Right renal cortex interstitium (tissue), 3 donors: Measurements from ENCODE around the gene PDE6D. TPM values are rescaled to one million over a fixed set of nuclear protein-coding genes. Genes with fewer than 3 reads are reported as not detected.

ENCODE experiments used
- DNase-seq, 3 donors: peaks; one replicate each; pipeline ENCODE4 v3.0.0-alpha.2; 2013; ENCODE audit warnings: low read depth in 3 of 3, low spot score in 2 of 3
- polyA plus RNA-seq, 3 donors: library from polyadenylated mRNA; unstranded; fragments of 120-200 nt; gene quantifications; one replicate each; pipeline ENCODE4 v1.2.1, GENCODE V29; 2013; ENCODE audit not compliant: insufficient read length in 3 of 3

PDE6D gene
- polyA plus RNA-seq, 3 donors = 26.6 to 28.2 (median 27.8) TPM

DNA sequence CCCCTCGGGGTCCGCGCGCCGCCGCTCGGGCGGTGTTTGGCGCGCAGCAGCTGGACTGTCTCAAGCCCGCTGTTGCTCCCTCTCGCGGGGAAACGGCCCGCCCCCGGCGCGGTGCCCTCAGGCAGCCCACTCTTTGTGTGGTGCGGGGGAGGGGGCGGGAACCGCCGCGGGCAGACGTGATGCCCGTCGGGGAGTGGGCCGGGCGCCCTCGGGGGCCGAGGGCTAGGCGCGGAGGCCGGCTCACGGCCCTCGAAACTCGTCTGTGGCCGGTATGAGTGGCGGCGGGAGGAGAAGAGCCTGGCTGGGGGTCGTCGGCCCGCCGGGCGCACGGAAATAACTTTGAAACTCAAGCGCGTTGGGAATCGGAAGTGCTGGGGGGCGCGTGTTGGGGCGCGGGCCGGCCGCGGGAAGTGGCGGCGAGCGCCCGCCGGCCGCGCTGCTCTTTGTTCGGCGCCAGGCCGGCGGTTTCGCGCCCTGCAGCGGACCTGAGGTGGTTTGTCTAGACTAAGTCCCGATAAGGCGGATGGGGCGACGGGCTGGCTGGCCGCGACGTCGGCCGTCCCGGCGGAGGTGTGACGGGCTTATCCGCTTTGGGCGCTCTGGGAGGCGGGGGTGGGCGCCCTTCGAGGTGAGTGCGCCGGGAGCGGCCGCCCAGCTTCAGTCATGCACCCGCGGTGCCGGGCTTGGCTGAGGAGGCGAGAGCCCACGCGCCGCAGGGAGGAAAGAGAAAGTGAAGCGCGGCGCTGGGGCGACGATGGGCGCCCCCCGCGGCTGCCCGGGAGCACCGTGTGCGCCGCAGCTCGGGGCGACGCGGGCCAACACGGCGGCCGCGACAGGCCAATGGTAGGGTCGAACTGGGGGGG lies 72.1 kb downstream of the PDE6D start:
- no peak for DNase-seq

GRCh38 chr2:231707927-231708772 lies 72.9 kb downstream of the PDE6D start, which contains the start of gene PTMA:
Gene PTMA (plus strand): TSS chr2:231708525. CDS start chr2:231708707, 182 bp downstream.
- peak; percentile 96 to 99 (median 98) for DNase-seq

GRCh38 chr2:231707625-231707926 lies 73.5 kb downstream of the PDE6D start:
- DNase-seq = no peak

DNA sequence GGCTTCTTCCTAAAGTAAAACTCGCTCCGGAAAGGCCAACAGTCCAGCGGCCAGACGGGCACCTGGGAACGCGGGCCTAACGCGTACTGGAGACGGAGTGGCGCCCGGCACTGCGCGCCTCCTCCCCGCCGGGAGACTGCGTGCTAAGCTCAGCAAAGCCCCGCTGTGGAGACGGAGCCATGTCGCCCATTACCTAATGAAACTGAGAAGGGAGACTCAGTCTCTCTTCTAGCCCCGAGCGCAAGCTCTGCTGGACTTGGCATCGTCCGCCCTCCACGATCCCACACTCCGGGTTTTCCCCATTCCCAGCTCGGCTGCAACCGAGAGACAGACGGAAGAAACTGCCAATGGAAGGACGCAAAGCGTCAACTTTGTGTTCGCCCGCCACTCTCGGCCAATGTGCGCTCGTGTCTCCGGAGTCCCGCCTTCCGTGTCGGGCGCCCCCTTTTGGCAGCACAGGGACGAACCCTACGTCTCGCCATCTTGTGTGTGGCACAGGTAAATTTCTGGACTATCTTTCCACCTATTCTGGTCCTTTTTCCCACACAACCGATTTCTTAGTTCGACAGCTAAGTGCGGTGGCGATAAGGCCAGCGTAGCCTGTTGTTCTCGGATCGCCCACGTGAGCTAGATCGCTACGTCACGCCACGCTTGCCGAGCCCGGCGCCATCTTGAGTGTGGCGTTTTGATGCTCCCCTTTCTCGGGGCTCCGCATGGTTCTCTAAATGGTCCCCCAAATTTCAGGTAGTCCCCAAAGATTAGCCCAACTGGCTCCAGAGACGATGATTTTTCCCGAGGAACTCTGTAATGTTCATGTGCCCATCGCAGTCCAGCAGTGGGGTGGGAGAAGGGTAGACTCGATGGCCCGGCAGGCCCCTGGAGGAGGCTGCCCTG lies 74.1 kb downstream of the PDE6D start:
- peak; percentile 94 to 97 (median 95) for DNase-seq

GRCh38 chr2:231704017-231704416 lies 77.1 kb downstream of the PDE6D start:
- DNase-seq = no peak

GRCh38 chr2:231701456-231702373 lies 79.4 kb downstream of the PDE6D start:
- no peak for DNase-seq

- no peak for DNase-seq
These were observed 82.1 kb downstream of the PDE6D start for GRCh38 chr2:231699006-231699405.

GRCh38 chr2:231696004-231696367 lies 85.1 kb downstream of the PDE6D start:
- no peak for DNase-seq

- DNase-seq = no peak
These were observed 87.1 kb downstream of the PDE6D start for GRCh38 chr2:231693956-231694355.

DNA sequence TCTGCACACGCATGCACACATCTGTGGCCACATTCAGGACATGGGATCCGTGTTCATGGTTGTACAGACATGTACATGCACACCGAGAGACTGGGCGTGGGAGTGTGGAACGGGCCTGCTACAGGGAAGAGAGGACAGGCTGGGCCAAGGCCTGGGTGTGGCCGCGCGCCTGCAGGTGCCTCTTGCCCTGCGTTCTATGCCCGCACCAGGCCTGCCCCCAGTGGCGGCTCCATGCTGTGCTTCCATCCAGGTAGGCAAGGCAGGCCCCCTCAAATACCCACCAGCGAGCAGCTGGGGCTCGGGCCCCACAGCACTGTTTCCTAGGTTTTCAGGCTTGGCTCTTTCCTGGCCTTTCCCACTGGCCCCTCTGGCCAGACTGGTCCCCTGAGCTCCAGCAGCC lies 88.2 kb downstream of the PDE6D start:
- DNase-seq = no peak

GRCh38 chr2:231691251-231691772 lies 89.8 kb downstream of the PDE6D start:
- no peak for DNase-seq

DNA sequence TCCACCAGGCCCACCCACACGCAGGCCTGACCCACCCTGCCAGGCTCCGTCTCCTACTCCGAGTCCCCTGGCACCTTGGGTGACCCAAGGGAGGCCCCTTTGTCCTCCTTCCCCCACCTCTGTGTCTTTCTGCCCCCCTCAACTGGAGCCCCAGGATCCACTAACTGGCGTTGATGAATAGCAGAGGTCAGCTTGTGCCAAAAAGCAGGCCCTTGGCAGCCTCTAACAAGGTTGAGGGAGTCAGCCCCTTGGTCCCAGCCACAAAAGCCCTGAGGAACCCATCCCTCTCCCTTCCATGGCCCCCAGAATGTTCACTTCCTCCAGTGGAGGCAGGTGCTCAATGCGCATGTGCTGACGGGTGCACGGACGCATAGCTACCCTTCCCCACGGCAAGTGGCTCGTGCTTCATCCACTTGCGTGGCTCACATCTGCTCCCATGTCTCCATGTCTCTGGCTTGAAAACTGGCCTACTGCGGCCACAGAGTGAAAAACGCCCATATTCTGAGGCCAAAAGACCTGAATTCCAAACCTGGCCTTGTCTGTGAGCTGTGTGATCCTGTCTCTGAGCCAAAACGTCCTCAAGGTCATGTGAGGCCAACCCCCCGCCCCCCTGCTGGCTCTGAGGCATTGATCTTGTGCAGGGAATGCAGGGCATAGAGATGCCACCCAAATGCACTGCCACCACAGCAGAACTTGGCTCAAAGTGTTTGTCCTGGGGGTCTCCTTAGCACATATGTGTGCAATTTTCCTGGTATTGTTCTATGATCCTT lies 91.8 kb downstream of the PDE6D start:
- no peak for DNase-seq

GRCh38 chr2:231688719-231689118 lies 92.4 kb downstream of the PDE6D start:
- DNase-seq = no peak

DNA sequence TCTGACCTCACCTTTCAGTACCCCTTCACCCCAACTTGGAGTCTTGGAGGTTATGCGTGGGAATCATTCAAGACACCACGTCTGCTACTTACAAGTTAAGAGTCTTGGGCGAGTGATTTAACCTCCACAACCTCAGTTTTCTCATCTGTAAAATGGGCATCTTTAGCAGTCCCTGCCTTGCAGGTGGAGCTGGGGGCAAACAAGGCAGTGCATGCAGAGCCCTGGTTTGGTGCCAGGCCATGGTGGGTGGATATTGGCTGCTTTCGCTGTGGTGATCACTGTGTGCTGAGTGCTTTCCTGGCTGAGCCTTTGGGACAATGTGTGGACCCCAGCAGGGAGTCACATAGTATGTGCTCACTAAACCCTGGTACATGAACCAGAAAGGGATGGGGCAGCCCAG lies 93.1 kb downstream of the PDE6D start:
- no peak for DNase-seq

GRCh38 chr2:231687133-231687852 lies 93.8 kb downstream of the PDE6D start:
- no peak for DNase-seq

- no peak for DNase-seq
These were observed 94.6 kb downstream of the PDE6D start for GRCh38 chr2:231686192-231687100.
